ENCODE measurements around the gene YEATS2.
"Not testable (repeated sequence)": the region's sequence is repeated elsewhere in the genome, so short reads cannot be mapped to it uniquely, and the experiment has no call there.

YEATS2 gene

GRCh38 chr3:183695569-183696364, 1.8 kb upstream of the YEATS2 start:
- CTCF ChIA-PET, result interaction anchor here (0.6 to 1.1 kb wide), 2 partner anchors 13 to 567 kb away, joined by 3 to 5 read pairs; no protein-coding TSS in a partner anchor
- TF ChIP-seq, protein P1, sequence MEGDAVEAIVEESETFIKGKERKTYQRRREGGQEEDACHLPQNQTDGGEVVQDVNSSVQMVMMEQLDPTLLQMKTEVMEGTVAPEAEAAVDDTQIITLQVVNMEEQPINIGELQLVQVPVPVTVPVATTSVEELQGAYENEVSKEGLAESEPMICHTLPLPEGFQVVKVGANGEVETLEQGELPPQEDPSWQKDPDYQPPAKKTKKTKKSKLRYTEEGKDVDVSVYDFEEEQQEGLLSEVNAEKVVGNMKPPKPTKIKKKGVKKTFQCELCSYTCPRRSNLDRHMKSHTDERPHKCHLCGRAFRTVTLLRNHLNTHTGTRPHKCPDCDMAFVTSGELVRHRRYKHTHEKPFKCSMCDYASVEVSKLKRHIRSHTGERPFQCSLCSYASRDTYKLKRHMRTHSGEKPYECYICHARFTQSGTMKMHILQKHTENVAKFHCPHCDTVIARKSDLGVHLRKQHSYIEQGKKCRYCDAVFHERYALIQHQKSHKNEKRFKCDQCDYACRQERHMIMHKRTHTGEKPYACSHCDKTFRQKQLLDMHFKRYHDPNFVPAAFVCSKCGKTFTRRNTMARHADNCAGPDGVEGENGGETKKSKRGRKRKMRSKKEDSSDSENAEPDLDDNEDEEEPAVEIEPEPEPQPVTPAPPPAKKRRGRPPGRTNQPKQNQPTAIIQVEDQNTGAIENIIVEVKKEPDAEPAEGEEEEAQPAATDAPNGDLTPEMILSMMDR (conservative IDR thresholded peaks at IDR 0.05; ENCODE audit: low read depth), result no peak
- H3K27ac ChIP-seq, result no peak overlapping the region
- peak; percentile 3 for DNase-seq (ENCODE audit: low spot score)
- POLR2A ChIA-PET (ENCODE audit: low non-redundant PET), result no interaction called here

DNA sequence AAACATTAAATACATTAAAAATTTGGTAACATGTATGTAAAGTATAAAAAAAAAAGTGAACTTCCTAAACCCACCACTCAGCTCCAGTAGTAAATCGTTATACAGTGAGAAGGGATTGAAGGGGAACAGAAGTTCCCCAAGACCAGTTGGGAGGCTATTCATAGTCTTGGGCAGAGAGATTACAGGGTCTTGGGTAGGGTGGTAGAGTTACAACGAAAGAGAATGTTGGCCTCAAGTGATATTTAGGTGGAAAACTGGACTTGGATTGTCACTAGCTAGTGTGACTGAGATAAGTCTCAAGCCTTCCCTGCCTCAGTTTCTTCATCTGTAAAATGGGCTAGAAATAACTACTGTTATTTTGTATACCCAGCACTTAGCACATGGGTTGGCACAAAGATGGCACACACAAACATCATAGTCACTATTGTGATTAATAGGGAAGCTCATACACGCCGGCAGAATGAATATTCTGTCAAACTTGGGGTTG, 431 bp upstream of the YEATS2 start:
- peak overlapping the region; percentile 82 for H3K27ac ChIP-seq
- no peak for DNase-seq (ENCODE audit: low spot score)
- TF ChIP-seq, protein P1 (conservative IDR thresholded peaks at IDR 0.05; ENCODE audit: low read depth), result no peak
- POLR2A ChIA-PET (ENCODE audit: low non-redundant PET), result interaction anchor here (0.6 kb wide), 1 partner anchor 20 kb away, joined by 3 read pairs; no protein-coding TSS in a partner anchor
- CTCF ChIA-PET, result no interaction called here

DNA sequence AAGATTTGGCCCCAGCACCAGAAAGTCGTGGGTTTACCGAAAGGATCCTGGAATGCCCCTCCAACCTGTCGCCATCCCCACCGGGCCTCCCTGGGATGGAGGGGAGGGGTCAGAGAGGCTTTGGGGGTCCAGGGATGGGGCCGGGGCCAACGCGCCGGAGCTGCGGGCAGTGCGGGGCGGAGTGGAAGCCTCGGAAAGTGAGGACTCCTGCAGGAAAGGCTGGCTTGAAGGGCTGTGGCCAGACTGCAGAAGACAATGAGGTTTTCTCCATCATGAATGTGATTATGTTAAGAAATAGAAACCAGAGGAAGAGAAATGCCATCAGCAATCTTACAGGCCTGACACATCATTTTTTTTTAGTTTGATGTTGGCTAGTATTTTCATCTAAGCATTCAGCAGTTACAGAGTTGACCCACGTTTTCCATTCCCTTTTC, 738 bp downstream of the YEATS2 start:
- ChIA-PET POLR2A (ENCODE audit: low non-redundant PET) (no interaction called here), CTCF (interaction anchor here (0.5 to 0.6 kb wide), 2 partner anchors 10 to 538 kb away, joined by 3 to 4 read pairs; no protein-coding TSS in a partner anchor)
- peak; percentile 45 for DNase-seq (ENCODE audit: low spot score)
- peak overlapping the region; percentile 82 for H3K27ac ChIP-seq
- TF ChIP-seq, protein P1 (conservative IDR thresholded peaks at IDR 0.05; ENCODE audit: low read depth), result no peak

- TF ChIP-seq, protein P1 (conservative IDR thresholded peaks at IDR 0.05; ENCODE audit: low read depth), result no peak
- DNase-seq (ENCODE audit: low spot score), result peak; percentile 26
- H3K27ac ChIP-seq, result peak overlapping the region; percentile 82; the same call in 1 of the 2 replicates
- CTCF ChIA-PET, result no interaction called here
- POLR2A ChIA-PET (ENCODE audit: low non-redundant PET), result no interaction called here
Observed at GRCh38 chr3:183698756-183699155, 1.2 kb downstream of the YEATS2 start.

GRCh38 chr3:183699238-183699947, 1.8 kb downstream of the YEATS2 start:
- ChIA-PET POLR2A (ENCODE audit: low non-redundant PET) (interaction anchor here (0.7 kb wide), 1 partner anchor 185 kb away, joined by 3 read pairs; no protein-coding TSS in a partner anchor), CTCF (no interaction called here)
- peak; percentile 10 for DNase-seq (ENCODE audit: low spot score)
- TF ChIP-seq, protein P1 (conservative IDR thresholded peaks at IDR 0.05; ENCODE audit: low read depth), result no peak
- H3K27ac ChIP-seq, result no peak overlapping the region

GRCh38 chr3:183701744-183702143, 4.1 kb downstream of the YEATS2 start:
- CTCF ChIA-PET, result no interaction called here
- POLR2A ChIA-PET (ENCODE audit: low non-redundant PET), result no interaction called here
- H3K27ac ChIP-seq, result no peak overlapping the region
- TF ChIP-seq, protein P1 (conservative IDR thresholded peaks at IDR 0.05; ENCODE audit: low read depth), result no peak
- no peak for DNase-seq (ENCODE audit: low spot score)

- CTCF ChIA-PET, result interaction anchor here (0.7 to 0.8 kb wide), 2 partner anchors 12 to 255 kb away, joined by 3 to 4 read pairs; no protein-coding TSS in a partner anchor
- DNase-seq (ENCODE audit: low spot score); POLR2A ChIA-PET (ENCODE audit: low non-redundant PET); H3K27ac ChIP-seq: not testable (repeated sequence)
Observed at GRCh38 chr3:183703892-183704291, 6.3 kb downstream of the YEATS2 start.

Measured in RWPE1 (cell line).